Ovary (tissue), 9 donors: ENCODE measurements around the gene THBS3. TPM values are rescaled to one million over a fixed set of nuclear protein-coding genes. Genes with fewer than 3 reads are reported as not detected.
A peak's percentile ranks its signal among the peaks of the same experiment; 100 is the strongest.
"Not testable (repeated sequence)": the region's sequence is repeated elsewhere in the genome, so short reads cannot be mapped to it uniquely, and the experiment has no call there.

ENCODE experiments used
- DNase-seq, 5 donors: peaks; one replicate each; pipeline ENCODE4 v3.0.0-alpha.2; 2019 to 2020
- H3K27ac ChIP-seq, 2 donors: fragments of 200-600 bp; one replicate each; pipeline versions ENCODE4 v1.5.1 to v1.8.0; 2019 to 2022
- H3K27me3 ChIP-seq: fragments of 200-600 bp; one replicate; pipeline ENCODE4 v1.8.0; 2022
- H3K36me3 ChIP-seq: fragments of 200-600 bp; sonication (generic); one replicate; pipeline ENCODE4 v1.5.1; 2019
- H3K4me1 ChIP-seq: one replicate; pipeline ENCODE4 v1.8.1; 2013; ENCODE audit warnings: mild to moderate bottlenecking, moderate library complexity; ENCODE audit not compliant: insufficient read depth
- H3K4me3 ChIP-seq: fragments of 200-600 bp; sonication (generic); one replicate; pipeline ENCODE4 v1.5.1; 2017
- H3K9me3 ChIP-seq, 2 donors: fragments of 200-600 bp in 1 of 2; sonication (generic) in 1 of 2; one replicate each; pipeline versions ENCODE4 v1.5.1 to v1.8.1; 2013 to 2019; ENCODE audit warnings: mild to moderate bottlenecking in 1 of 2, moderate library complexity in 1 of 2
- CTCF ChIP-seq, 3 donors: fragments of 450-650 bp in 2 of 3; fragments of 200-600 bp in 1 of 3; IDR thresholded peaks; one replicate each; pipeline versions ENCODE4 v1.5.1 to v1.8.0; 2016 to 2022; ENCODE audit warnings: antibody characterized with exemption in 3 of 3, mild to moderate bottlenecking in 1 of 3
- EP300 ChIP-seq: sonication (generic); formaldehyde crosslinking; IDR thresholded peaks from one replicate; pipeline ENCODE4 v1.6.1; 2017; ENCODE audit warnings: antibody characterized with exemption
- POLR2A ChIP-seq: fragments of 450-650 bp; IDR thresholded peaks from one replicate; pipeline ENCODE4 v1.6.1; 2017; ENCODE audit warnings: antibody characterized with exemption, mild to moderate bottlenecking, moderate library complexity
- whole genome bisulfite sequencing, 3 donors: extraction: QIAGEN DNeasy Blood & Tissue Kit in 1 of 3; methylation state at CpG; one replicate each; pipeline versions ENCODE4 v1.1.5 to v1.1.7; 2013 to 2017; 5-methylcytosine and 5-hydroxymethylcytosine counted together
- intact Hi-C, 4 donors: fragments of 100-400 bp; cut with DNase I; formaldehyde crosslinking; loops; one replicate each; pipeline versions ENCODE4 v1.11.0 to v1.15.1; 2022 to 2023
- polyA plus RNA-seq, 2 donors: library from polyadenylated mRNA; stranded (reverse); fragments of 200-250 nt in 1 of 2; fragments of 350-450 nt in 1 of 2; fragmentation: Illumina TruSeq in 1 of 2; extraction: RNeasy Lipid Tissue Mini Kit (QIAGEN cat#74804) in 1 of 2; gene quantifications; one replicate each; pipeline ENCODE4 v1.2.3, GENCODE V29; 2013 to 2014
- total RNA-seq, 7 donors: library from RNA; depleted of rRNA in 2 of 7; stranded (reverse); fragments of >200 nt in 2 of 7; fragmentation: NEBNext Ultra II Directional in 3 of 7; extraction: Animal tissue kit (Norgen Biotek cat#: 25700) in 3 of 7; gene quantifications; one replicate each; pipeline versions ENCODE4 v1.1.0 to v1.2.4, GENCODE V29; 2016 to 2023
- donor health status: DM: no; HTN: no; CAD: no; lungs with moderate emphysema.
- donor health status: DM: no; HTN: no; CAD: no.
- donor health status: Bipolar disorder and iron deficiency.
- donor health status: DM: yes; HTN: yes; CAD: no.
- donor health status: DM: no; HTN: no; CAD: no.
- donor health status: DM: yes; HTN: yes; CAD: no.

THBS3 gene
- total and polyA plus RNA-seq, 9 donors = 19.9 to 50.2 (median 28.2) TPM

- no peaks in the 10 kb centered on the region for H3K9me3 ChIP-seq
- peak overlapping the region; percentile 5 to 81 for H3K27ac ChIP-seq
- TF ChIP-seq CTCF (IDR thresholded peaks at IDR 0.05) = no peak
- TF ChIP-seq EP300 = no peak
- peaks cover 12% of the 10 kb centered on the region for H3K4me1 ChIP-seq
- no peaks in the 10 kb centered on the region for H3K36me3 ChIP-seq
- 86 to 91% (median 89%) methylated on average over 15 of the region's 15 CpGs for WGBS, 3 donors
- intact Hi-C loops = no loop called here
- no peak for DNase-seq
- no peak overlapping the region for H3K4me3 ChIP-seq
- no peaks in the 10 kb centered on the region for H3K27me3 ChIP-seq
Measured at GRCh38 chr1:155197901-155198546, 9.7 kb downstream of the THBS3 start.

- Histone ChIP-seq H3K27me3 (no peaks in the 10 kb centered on the region), H3K9me3 (no peaks in the 10 kb centered on the region), H3K4me1 (peaks cover 13% of the 10 kb centered on the region), H3K27ac (peak overlapping the region; percentile 5 to 81), H3K36me3 (no peaks in the 10 kb centered on the region), H3K4me3 (no peak overlapping the region)
- TF ChIP-seq EP300 = no peak
- intact Hi-C loops = no loop called here
- 61 to 75% (median 69%) methylated on average over 20 of the region's 20 CpGs for WGBS, 3 donors
- DNase-seq = peak; percentile 73 to 86 (median 83)
Measured at GRCh38 chr1:155196893-155197638, 10.6 kb downstream of the THBS3 start.

- no peak for TF ChIP-seq EP300
- TF ChIP-seq CTCF (IDR thresholded peaks at IDR 0.05) = no peak
- TF ChIP-seq POLR2A = no peak
- Histone ChIP-seq H3K4me3 (no peak overlapping the region), H3K27me3 (no peaks in the 10 kb centered on the region), H3K36me3 (no peaks in the 10 kb centered on the region), H3K27ac (peak overlapping the region in 1 of 2 donors; percentile 82), H3K9me3 (no peaks in the 10 kb centered on the region), H3K4me1 (peaks cover 13% of the 10 kb centered on the region)
- peak in 2 of 5 donors; percentile 59 to 63 for DNase-seq
- WGBS, 3 donors = 72 to 87% (median 81%) methylated on average over 6 of the region's 6 CpGs
- intact Hi-C loops = no loop called here
Measured at GRCh38 chr1:155196103-155196892, 11.4 kb downstream of the THBS3 start.

GRCh38 chr1:155195201-155196102 is 12.2 kb downstream of the THBS3 start:
- H3K4me3 ChIP-seq = peak overlapping the region; percentile 45
- H3K36me3 ChIP-seq = no peaks in the 10 kb centered on the region
- WGBS, 3 donors = 15 to 16% (median 16%) methylated on average over 27 of the region's 27 CpGs
- peak overlapping the region; percentile 82 to 95 for H3K27ac ChIP-seq
- no peak for TF ChIP-seq CTCF (IDR thresholded peaks at IDR 0.05)
- TF ChIP-seq POLR2A = no peak
- no peak for TF ChIP-seq EP300
- intact Hi-C loops = no loop called here
- peaks cover 13% of the 10 kb centered on the region for H3K4me1 ChIP-seq
- H3K27me3 ChIP-seq = no peaks in the 10 kb centered on the region
- DNase-seq = peak in 3 of 5 donors; percentile 31 to 57 (median 47)
- H3K9me3 ChIP-seq = no peaks in the 10 kb centered on the region

- peaks cover 13% of the 10 kb centered on the region for H3K4me1 ChIP-seq
- not testable (repeated sequence) for H3K36me3 ChIP-seq, DNase-seq, H3K27me3 ChIP-seq, H3K9me3 ChIP-seq
- peak overlapping the region; percentile 82 to 95 for H3K27ac ChIP-seq
- WGBS, 3 donors = 3% methylated on average over 16 of the region's 16 CpGs
- peak overlapping the region; percentile 45 for H3K4me3 ChIP-seq
- intact Hi-C loops = loop anchor here in 1 of 4 donors (5.0 kb wide), 1 partner anchor 33 kb away; no protein-coding TSS in a partner anchor
Measured at GRCh38 chr1:155193991-155194240, 13.8 kb downstream of the THBS3 start.
